Measurements from ENCODE around the gene TIMM17A.
"Not testable (repeated sequence)": the region's sequence is repeated elsewhere in the genome, so short reads cannot be mapped to it uniquely, and the experiment has no call there.

Gene TIMM17A

GRCh38 chr1:202015662-202015937 lies 60.3 kb downstream of the TIMM17A start:
- no peak for DNase-seq (ENCODE audit: low read depth in 3 of 3)

- DNase-seq (ENCODE audit: low read depth in 3 of 3): no peak
These were observed 60.9 kb downstream of the TIMM17A start for GRCh38 chr1:202016022-202016810.

- no peak for DNase-seq (ENCODE audit: low read depth in 3 of 3)
These were observed 61.8 kb downstream of the TIMM17A start for GRCh38 chr1:202016811-202017748.

GRCh38 chr1:202017749-202018467 lies 62.6 kb downstream of the TIMM17A start:
- DNase-seq (ENCODE audit: low read depth in 3 of 3): no peak

GRCh38 chr1:202018468-202019234 lies 63.3 kb downstream of the TIMM17A start:
- DNase-seq (ENCODE audit: low read depth in 3 of 3): no peak

DNA sequence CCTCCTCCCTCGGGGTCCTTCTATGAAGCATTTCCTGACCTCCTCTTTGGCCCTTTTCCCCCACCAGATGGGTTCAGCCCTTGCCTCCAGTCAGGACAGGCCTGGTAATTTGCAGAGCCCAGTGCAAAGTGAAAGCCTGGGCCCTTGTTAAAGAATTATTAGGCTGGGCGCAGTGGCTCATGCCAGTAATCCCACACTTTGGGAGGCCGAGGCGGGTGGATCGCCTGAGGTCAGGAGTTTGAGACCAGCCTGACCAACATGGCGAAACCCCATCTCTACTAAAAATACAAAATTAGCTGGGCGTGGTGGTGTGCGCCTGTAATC lies 63.9 kb downstream of the TIMM17A start:
- DNase-seq (ENCODE audit: low read depth in 3 of 3): not testable (repeated sequence)
